Adrenal gland (tissue), 5 donors: ENCODE data around the gene TMC2.

Experiments
- POLR2A ChIP-seq, 2 donors: fragments of 450-650 bp; IDR thresholded peaks; one replicate each; pipeline ENCODE4 v1.6.1; 2017; ENCODE audit warnings: antibody characterized with exemption in 2 of 2, mild to moderate bottlenecking in 2 of 2, moderate library complexity in 1 of 2
- TF ChIP-seq, protein P1 (sequence below), 6 experiments: fragments of 450-650 bp in 4 of 6; fragments of 200-600 bp in 2 of 6; sonication (generic) in 1 of 6; IDR thresholded peaks; 1 replicate in 5 of 6; 2 replicates in 1 of 6; pipeline versions ENCODE4 v1.5.1 to v1.8.0; 2016 to 2021; ENCODE audit warnings: antibody characterized with exemption in 6 of 6, mild to moderate bottlenecking in 2 of 6, moderate library complexity in 1 of 6
- donor health status: DM: no; HTN: no; CAD: no.

DNA sequence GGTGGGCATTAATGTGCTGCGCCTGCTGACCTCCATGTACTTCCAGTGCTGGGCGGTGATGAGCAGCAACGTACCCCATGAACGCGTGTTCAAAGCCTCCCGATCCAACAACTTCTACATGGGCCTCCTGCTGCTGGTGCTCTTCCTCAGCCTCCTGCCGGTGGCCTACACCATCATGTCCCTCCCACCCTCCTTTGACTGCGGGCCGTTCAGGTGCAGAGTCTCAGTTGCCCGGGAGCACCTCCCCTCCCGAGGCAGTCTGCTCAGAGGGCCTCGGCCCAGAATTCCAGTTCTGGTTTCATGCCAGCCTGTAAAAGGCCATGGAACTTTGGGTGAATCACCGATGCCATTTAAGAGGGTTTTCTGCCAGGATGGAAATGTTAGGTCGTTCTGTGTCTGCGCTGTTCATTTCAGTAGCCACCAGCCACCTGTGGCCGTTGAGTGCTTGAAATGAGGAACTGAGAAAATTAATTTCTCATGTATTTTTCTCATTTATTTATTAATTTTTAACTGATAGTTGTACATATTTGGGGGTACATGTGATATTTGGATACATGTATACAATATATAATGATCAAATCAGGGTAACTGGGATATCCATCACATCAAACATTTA, 80.8 kb downstream of the TMC2 start:
- TF ChIP-seq, protein P1, sequence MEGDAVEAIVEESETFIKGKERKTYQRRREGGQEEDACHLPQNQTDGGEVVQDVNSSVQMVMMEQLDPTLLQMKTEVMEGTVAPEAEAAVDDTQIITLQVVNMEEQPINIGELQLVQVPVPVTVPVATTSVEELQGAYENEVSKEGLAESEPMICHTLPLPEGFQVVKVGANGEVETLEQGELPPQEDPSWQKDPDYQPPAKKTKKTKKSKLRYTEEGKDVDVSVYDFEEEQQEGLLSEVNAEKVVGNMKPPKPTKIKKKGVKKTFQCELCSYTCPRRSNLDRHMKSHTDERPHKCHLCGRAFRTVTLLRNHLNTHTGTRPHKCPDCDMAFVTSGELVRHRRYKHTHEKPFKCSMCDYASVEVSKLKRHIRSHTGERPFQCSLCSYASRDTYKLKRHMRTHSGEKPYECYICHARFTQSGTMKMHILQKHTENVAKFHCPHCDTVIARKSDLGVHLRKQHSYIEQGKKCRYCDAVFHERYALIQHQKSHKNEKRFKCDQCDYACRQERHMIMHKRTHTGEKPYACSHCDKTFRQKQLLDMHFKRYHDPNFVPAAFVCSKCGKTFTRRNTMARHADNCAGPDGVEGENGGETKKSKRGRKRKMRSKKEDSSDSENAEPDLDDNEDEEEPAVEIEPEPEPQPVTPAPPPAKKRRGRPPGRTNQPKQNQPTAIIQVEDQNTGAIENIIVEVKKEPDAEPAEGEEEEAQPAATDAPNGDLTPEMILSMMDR (IDR thresholded peaks at IDR 0.05) = no peak
- TF ChIP-seq POLR2A (IDR thresholded peaks at IDR 0.05) = no peak
